ENCODE data around the gene RASD2. TPM values are rescaled to one million over a fixed set of nuclear protein-coding genes. Genes with fewer than 3 reads are reported as not detected.

Gene RASD2
- total and polyA plus RNA-seq, 10 of the 15 experiments (the other 5 are each of a cell fraction or from before 2014, with no cell fraction given): 0.03 TPM; not detected in 9

GRCh38 chr22:35559354-35560005 is 18.8 kb downstream of the RASD2 start (continued):
- TF ChIP-seq ZNF687 (IDR thresholded peaks at IDR 0.05): no peak
- no peak for TF ChIP-seq ZBED1 (IDR thresholded peaks at IDR 0.05; ENCODE audit: borderline replicate concordance)

GRCh38 chr22:35560366-35560765 is 19.7 kb downstream of the RASD2 start:
- ATAC-seq (no peak), DNase-seq (ENCODE audit: low read depth, low spot score) (no peak), FAIRE-seq (no peak)
- CTCF ChIA-PET: no interaction called here
- Histone ChIP-seq H2AFZ (ENCODE audit: control insufficient read depth, low read depth, low read length) (no peak overlapping the region), H3K27me3 (replicated peaks in 1 of 2; ENCODE audit: control insufficient read depth in 2 of 2, insufficient read depth in 2 of 2, low read length in 1 of 2) (peaks cover 0 to 4% of the 10 kb centered on the region in 2 experiments; a peak in 3 of 4 replicates), H3K4me1 (ENCODE audit: control insufficient read depth, insufficient read depth, low read length) (no peaks in the 10 kb centered on the region), H4K20me1 (ENCODE audit: control insufficient read depth, insufficient read depth) (no peaks in the 10 kb centered on the region), H3K4me3 (no peak overlapping the region), H3K9me3 (replicated peaks; ENCODE audit: control insufficient read depth, insufficient read depth, low read length) (no peaks in the 10 kb centered on the region; the same call in 2 of the 3 replicates), H3K27ac (ENCODE audit: control insufficient read depth, insufficient read depth) (no peak overlapping the region), H3K79me2 (ENCODE audit: control insufficient read depth, insufficient read depth, low read length) (no peaks in the 10 kb centered on the region), H3K9ac (ENCODE audit: control insufficient read depth, insufficient read depth, low read length) (no peak overlapping the region), H3K4me2 (ENCODE audit: control insufficient read depth, insufficient read depth) (no peak overlapping the region), H3K36me3 (ENCODE audit: control insufficient read depth in 2 of 2, insufficient read depth in 2 of 2, low read length in 1 of 2) (no peaks in the 10 kb centered on the region)
- no TSS peak for BruUV-seq (replicated peaks)
- SMC1A ChIA-PET (ENCODE audit: uncharacterized antibody, unreplicated experiment): no interaction called here
- in situ Hi-C loops (cut with MboI): no loop called here
- RAD21 ChIA-PET (ENCODE audit: unreplicated experiment): no interaction called here
- intact Hi-C loops (cut with micrococcal nuclease; ENCODE audit: unreplicated experiment): no loop called here
- 7% methylated on average over 5 of the region's 5 CpGs for WGBS (ENCODE audit: insufficient coverage, insufficient replicate concordance, low lambda C conversion rate, missing lambda C conversion rate)
- POLR2A ChIA-PET: no interaction called here
- TF ChIP-seq CBX3 (IDR thresholded peaks at IDR 0.05; ENCODE audit: borderline replicate concordance, low read depth) (no peak), ASH2L (IDR thresholded peaks at IDR 0.05; ENCODE audit: borderline replicate concordance, low read depth) (no peak), NFXL1 (IDR thresholded peaks at IDR 0.05; ENCODE audit: borderline replicate concordance) (no peak), DPF2 (IDR thresholded peaks at IDR 0.05) (no peak), SUPT20H (IDR thresholded peaks at IDR 0.05; ENCODE audit: borderline replicate concordance, control insufficient read depth, low read depth, low read length) (no peak), SP1 (IDR thresholded peaks at IDR 0.05; ENCODE audit: low read depth, low read length) (no peak), ZBTB11 (CRISPR knock-in tag; IDR thresholded peaks at IDR 0.05) (no peak), POLR2AphosphoS5 (IDR thresholded peaks at IDR 0.05; ENCODE audit: low read length) (no peak), CBFB (IDR thresholded peaks at IDR 0.05; ENCODE audit: low read depth) (no peak), SRF (IDR thresholded peaks at IDR 0.05; ENCODE audit: low read depth in 2 of 2, low read length in 2 of 2) (no peak), JUNB (IDR thresholded peaks at IDR 0.05) (no peak), CHD2 (IDR thresholded peaks at IDR 0.05; ENCODE audit: borderline replicate concordance, low read depth, low read length) (no peak), NFYA (IDR thresholded peaks at IDR 0.05; ENCODE audit: borderline replicate concordance, low read depth, low read length) (no peak)

Measured in GM12878 (cell line).